Stimulated activated CD8-positive, alpha-beta memory T cell treated with anti-CD3 and anti-CD28 coated beads, Interleukin-15, amount 100 ng/mL, for 4 hours (primary cell): Measurements from ENCODE around the gene ST7.

ENCODE experiments used
- DNase-seq, 2 donors: peaks; one replicate each; pipeline ENCODE4 v3.0.0-alpha.2; 2020; ENCODE audit warnings: low read depth in 2 of 2

Gene ST7

GRCh38 chr7:117273325-117273724 is 320.0 kb downstream of the ST7 start:
- no peak for DNase-seq

- DNase-seq = no peak
These were observed 320.5 kb downstream of the ST7 start for GRCh38 chr7:117273814-117274225.

GRCh38 chr7:117274951-117275350 is 321.6 kb downstream of the ST7 start:
- no peak for DNase-seq

- no peak for DNase-seq
These were observed 324.3 kb downstream of the ST7 start for GRCh38 chr7:117277576-117277975.

GRCh38 chr7:117278040-117278439 is 324.7 kb downstream of the ST7 start:
- DNase-seq = no peak

GRCh38 chr7:117279203-117279602 is 325.9 kb downstream of the ST7 start:
- no peak for DNase-seq
